ENCODE data around the gene ERF.

The ERF gene

DNA sequence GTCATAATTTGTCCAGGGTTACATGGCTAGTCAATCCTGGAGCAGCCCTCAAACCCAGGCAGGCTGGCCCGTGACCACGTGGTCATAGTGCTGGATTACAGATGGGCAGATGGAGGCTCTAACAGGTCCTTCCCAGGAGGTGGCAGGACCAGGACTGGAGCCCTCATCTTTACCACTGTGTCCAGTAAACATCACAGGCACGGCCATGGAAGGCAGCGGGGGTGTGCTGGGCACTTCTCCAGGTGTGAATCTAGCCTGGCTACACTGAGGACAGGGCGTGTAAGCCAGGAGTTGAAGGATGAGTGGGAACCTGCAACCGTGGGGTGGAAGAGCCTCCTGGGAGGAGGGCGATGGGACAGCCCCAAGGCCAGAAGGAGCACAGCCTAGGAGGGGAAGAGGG lies 20.2 kb upstream of the ERF start:
- Mint-ChIP-seq H3K9me3 (no peaks in the 10 kb centered on the region), H3K4me3 (peak overlapping the region in 1 of 2 donors; percentile 37), H3K4me1 (peaks cover 47 to 65% of the 10 kb centered on the region in 2 donors), H3K27ac (no peak overlapping the region), H3K36me3 (peaks cover 30 to 42% of the 10 kb centered on the region in 2 donors), H3K27me3 (no peaks in the 10 kb centered on the region)
- no peak for DNase-seq
- no peak for ATAC-seq (replicated peaks)

- no peaks in the 10 kb centered on the region for H3K27me3 Mint-ChIP-seq
- no peak overlapping the region for H3K27ac Mint-ChIP-seq
- H3K4me3 Mint-ChIP-seq: no peak overlapping the region
- peaks cover 48 to 67% of the 10 kb centered on the region in 2 donors for H3K4me1 Mint-ChIP-seq
- peaks cover 30 to 45% of the 10 kb centered on the region in 2 donors for H3K36me3 Mint-ChIP-seq
- DNase-seq (no peak), ATAC-seq (replicated peaks) (no peak)
- no peaks in the 10 kb centered on the region for H3K9me3 Mint-ChIP-seq
These were observed 19.2 kb upstream of the ERF start for GRCh38 chr19:42274065-42274682.

- no peak for ATAC-seq (replicated peaks)
- Mint-ChIP-seq H3K27me3 (no peaks in the 10 kb centered on the region), H3K27ac (no peak overlapping the region), H3K4me1 (peaks cover 42 to 60% of the 10 kb centered on the region in 2 donors), H3K9me3 (no peaks in the 10 kb centered on the region), H3K36me3 (peaks cover 30 to 45% of the 10 kb centered on the region in 2 donors), H3K4me3 (no peak overlapping the region)
- no peak for DNase-seq
These were observed 18.6 kb upstream of the ERF start for GRCh38 chr19:42273407-42274064.

DNA sequence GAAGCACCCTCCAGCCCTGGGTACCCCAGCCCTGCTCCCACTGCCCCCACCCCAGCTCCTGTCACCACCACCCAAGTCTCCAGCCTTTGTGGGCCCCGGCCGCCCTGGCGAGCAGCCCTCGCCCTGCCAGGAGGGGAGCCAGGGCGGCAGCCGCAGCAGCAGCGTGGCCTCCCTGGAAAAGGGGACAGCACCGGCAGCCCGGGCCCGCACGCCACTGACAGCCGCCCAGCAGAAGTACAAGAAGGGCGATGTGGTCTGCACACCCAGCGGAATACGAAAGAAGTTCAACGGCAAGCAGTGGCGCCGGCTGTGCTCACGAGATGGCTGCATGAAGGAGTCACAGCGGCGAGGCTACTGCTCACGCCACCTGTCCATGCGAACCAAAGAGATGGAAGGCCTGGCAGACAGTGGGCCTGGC lies 18.1 kb upstream of the ERF start:
- Mint-ChIP-seq H3K4me3 (no peak overlapping the region), H3K27me3 (no peaks in the 10 kb centered on the region), H3K36me3 (peaks cover 30 to 45% of the 10 kb centered on the region in 2 donors), H3K27ac (no peak overlapping the region), H3K4me1 (peaks cover 39 to 55% of the 10 kb centered on the region in 2 donors), H3K9me3 (no peaks in the 10 kb centered on the region)
- no peak for ATAC-seq (replicated peaks)
- no peak for DNase-seq

DNA sequence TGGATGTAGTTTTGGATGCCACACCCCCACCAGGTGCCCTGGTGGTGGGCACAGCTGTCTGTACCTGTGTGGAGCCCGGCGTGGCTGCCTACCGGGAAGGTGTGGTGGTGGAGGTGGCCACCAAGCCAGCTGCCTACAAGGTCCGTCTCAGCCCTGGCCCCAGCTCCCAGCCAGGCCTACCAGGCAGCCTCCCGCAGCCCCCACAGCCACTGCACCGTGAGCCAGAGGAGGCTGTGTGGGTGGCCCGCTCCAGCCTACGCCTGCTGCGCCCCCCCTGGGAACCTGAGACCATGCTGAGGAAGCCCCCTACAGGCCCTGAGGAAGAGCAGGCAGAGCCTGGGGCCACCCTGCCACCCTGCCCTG lies 17.6 kb upstream of the ERF start:
- ATAC-seq (replicated peaks) (no peak), DNase-seq (no peak)
- Mint-ChIP-seq H3K4me1 (peaks cover 42 to 50% of the 10 kb centered on the region in 2 donors), H3K27ac (no peak overlapping the region), H3K36me3 (peaks cover 30 to 45% of the 10 kb centered on the region in 2 donors), H3K9me3 (no peaks in the 10 kb centered on the region), H3K27me3 (no peaks in the 10 kb centered on the region), H3K4me3 (no peak overlapping the region)

DNA sequence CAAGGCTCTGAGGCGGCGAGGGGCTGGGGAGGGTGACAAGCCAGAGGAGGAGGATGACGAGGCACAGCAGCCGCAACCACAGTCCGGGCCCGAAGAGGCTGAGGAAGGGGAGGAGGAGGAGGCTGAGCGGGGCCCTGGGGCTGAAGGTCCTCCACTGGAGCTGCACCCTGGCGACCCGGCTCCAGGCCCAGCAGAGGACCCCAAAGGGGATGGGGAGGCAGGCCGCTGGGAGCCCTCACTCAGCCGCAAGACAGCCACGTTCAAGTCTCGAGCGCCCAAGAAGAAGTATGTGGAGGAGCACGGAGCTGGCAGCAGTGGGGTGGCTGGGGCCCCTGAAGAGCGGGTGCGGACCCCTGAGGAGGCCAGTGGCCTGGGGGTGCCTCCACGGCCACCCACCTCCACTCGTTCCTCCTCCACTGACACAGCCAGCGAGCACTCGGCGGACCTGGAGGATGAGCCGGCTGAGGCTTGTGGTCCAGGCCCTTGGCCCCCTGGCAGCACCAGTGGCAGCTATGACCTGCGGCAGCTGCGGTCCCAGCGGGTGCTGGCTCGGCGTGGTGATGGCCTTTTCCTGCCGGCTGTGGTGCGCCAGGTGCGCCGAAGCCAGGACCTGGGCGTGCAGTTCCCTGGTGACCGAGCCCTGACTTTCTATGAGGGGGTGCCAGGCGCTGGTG lies 17.1 kb upstream of the ERF start:
- ATAC-seq (replicated peaks) (no peak), DNase-seq (no peak)
- H3K4me1 Mint-ChIP-seq: peaks cover 43 to 47% of the 10 kb centered on the region in 2 donors
- H3K4me3 Mint-ChIP-seq: no peak overlapping the region
- H3K36me3 Mint-ChIP-seq: peaks cover 30 to 45% of the 10 kb centered on the region in 2 donors
- H3K27me3 Mint-ChIP-seq: no peaks in the 10 kb centered on the region
- H3K9me3 Mint-ChIP-seq: no peaks in the 10 kb centered on the region
- H3K27ac Mint-ChIP-seq: peak overlapping the region; percentile 76

DNA sequence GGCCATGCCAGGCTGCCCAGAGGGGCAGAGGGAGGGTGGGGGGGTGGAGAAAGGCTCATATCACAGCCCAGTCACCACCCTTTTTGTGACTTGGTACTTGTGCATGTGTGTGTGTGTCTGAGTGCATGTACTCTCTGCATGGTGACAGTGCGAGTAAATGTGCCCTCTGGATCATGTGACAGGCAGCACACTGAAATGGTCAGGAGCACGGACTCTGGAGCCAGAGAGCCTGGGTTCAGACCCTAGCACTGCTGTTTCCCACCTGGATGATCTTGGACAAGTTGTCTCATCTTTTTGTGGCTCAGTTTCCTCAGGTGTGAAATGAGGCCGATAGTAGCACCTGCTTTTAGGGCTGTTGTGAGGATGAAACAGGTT lies 16.1 kb upstream of the ERF start:
- DNase-seq: no peak
- Mint-ChIP-seq H3K4me1 (peaks cover 41 to 43% of the 10 kb centered on the region in 2 donors), H3K36me3 (peaks cover 26 to 42% of the 10 kb centered on the region in 2 donors), H3K9me3 (no peaks in the 10 kb centered on the region), H3K4me3 (peak overlapping the region in 1 of 2 donors; percentile 59), H3K27me3 (no peaks in the 10 kb centered on the region), H3K27ac (peak overlapping the region; percentile 99)
- no peak for ATAC-seq (replicated peaks)

GRCh38 chr19:42270346-42271044 lies 15.6 kb upstream of the ERF start:
- Mint-ChIP-seq H3K27ac (peak overlapping the region; percentile 99), H3K9me3 (no peaks in the 10 kb centered on the region), H3K27me3 (no peaks in the 10 kb centered on the region), H3K4me3 (no peak overlapping the region), H3K4me1 (peaks cover 37 to 39% of the 10 kb centered on the region in 2 donors), H3K36me3 (peaks cover 23 to 38% of the 10 kb centered on the region in 2 donors)
- ATAC-seq (replicated peaks): peak; percentile 7 to 8
- peak; percentile 57 for DNase-seq

- DNase-seq (no peak), ATAC-seq (replicated peaks) (no peak)
- H3K4me3 Mint-ChIP-seq: no peak overlapping the region
- H3K27ac Mint-ChIP-seq: peak overlapping the region; percentile 99
- H3K36me3 Mint-ChIP-seq: peaks cover 17 to 32% of the 10 kb centered on the region in 2 donors
- no peaks in the 10 kb centered on the region for H3K9me3 Mint-ChIP-seq
- no peaks in the 10 kb centered on the region for H3K27me3 Mint-ChIP-seq
- H3K4me1 Mint-ChIP-seq: peaks cover 32% of the 10 kb centered on the region in 2 donors
These were observed 14.8 kb upstream of the ERF start for GRCh38 chr19:42269478-42270345.

GRCh38 chr19:42268704-42269477 lies 14.0 kb upstream of the ERF start, which contains the start of gene CIC:
CIC (plus strand) TSS chr19:42269252; CDS start chr19:42271784, 2,532 bp downstream.
- H3K4me3 Mint-ChIP-seq: no peak within 1 kb of the TSS
- H3K9me3 Mint-ChIP-seq: no peaks in the 10 kb centered on the region
- peak within 1 kb of the TSS; percentile 99 for H3K27ac Mint-ChIP-seq
- peaks cover 25 to 29% of the 10 kb centered on the region in 2 donors for H3K4me1 Mint-ChIP-seq
- H3K36me3 Mint-ChIP-seq: peaks cover 11 to 24% of the 10 kb centered on the region in 2 donors
- DNase-seq: peak; percentile 99
- H3K27me3 Mint-ChIP-seq: no peaks in the 10 kb centered on the region
- ATAC-seq (replicated peaks): peak; percentile 86 to 87

DNA sequence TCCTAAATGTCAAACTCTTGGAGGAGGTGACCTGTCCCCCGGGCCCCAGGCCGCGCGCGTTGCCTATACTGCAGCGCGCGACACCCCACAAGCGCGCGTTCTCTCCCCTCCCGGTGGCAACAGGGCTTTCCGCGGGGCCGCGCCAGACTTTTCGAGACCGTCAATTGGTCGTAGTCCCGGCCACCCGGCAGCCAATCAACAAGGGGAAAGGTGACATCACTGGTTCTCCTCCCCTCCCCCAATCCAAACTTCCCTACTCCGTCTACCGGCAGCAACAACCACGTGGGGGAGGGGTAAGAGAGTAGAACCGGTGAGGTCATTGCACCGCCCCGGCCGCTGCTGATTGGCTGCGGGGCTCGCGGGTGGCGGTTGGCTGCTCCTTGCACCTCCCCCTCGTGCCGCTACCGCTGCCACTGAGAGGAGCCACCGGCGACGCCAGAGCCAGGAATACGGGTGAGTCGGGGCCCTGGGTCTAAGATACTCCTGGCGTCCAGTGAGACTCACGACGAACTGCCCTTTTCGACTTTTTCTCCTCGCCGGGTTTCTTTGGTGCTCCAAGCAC lies 13.3 kb upstream of the ERF start:
- DNase-seq (peak; percentile 98), ATAC-seq (replicated peaks) (peak; percentile 68 to 74)
- Mint-ChIP-seq H3K9me3 (no peaks in the 10 kb centered on the region), H3K4me1 (peaks cover 25 to 29% of the 10 kb centered on the region in 2 donors), H3K27ac (no peak overlapping the region), H3K27me3 (no peaks in the 10 kb centered on the region), H3K36me3 (peaks cover 9 to 17% of the 10 kb centered on the region in 2 donors), H3K4me3 (no peak overlapping the region)

DNA sequence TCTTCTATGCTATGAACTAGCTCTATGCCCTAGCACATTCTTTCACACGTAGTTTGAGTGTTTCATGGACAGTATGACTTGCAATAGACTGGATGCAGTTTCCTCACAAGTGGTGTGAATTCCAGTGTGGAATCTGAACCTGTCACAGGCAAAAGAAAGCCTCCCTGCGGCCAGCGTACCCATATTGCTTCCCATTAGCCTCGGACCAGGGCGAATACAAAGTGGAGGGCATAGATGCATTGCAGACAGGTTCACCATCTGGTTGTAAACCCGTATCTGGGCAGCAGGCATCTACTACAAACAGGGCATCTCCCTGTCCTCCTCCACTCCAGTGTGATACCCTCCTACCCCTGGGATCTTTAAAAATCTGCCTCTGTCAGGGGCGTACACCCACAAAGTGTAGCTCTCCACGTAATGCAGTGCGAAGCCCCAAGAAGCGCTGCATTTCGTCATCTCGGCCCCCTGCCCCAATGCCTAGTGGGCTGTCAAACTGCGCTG lies 12.8 kb upstream of the ERF start:
- Mint-ChIP-seq H3K4me1 (peaks cover 25 to 29% of the 10 kb centered on the region in 2 donors), H3K36me3 (peaks cover 9 to 14% of the 10 kb centered on the region in 2 donors), H3K4me3 (no peak overlapping the region), H3K27me3 (no peaks in the 10 kb centered on the region), H3K9me3 (no peaks in the 10 kb centered on the region), H3K27ac (no peak overlapping the region)
- ATAC-seq (replicated peaks): no peak
- DNase-seq: no peak
